ENCODE measurements around the gene ILKAP.

The ILKAP gene

GRCh38 chr2:238236571-238236970, 33.1 kb upstream of the ILKAP start:
- DNase-seq, result no peak

DNA sequence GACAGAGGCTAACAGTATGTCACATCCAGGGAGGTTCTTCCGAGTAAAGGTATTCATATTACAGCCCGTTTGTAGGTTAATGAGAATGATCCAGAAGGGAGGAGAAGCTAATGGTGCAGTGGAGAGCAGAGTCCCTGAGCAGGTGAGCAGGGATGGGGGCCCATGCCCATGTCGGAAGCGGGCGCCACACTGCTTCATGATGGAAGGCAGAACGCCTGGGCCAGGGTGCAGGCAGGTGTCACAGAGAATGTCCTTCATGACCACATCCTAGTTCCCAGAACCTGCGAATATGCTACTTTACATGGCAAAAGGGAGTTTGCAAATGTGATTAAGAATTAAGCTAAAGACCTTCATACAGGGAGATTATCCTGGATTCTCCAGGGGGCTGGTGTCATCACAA, 32.4 kb upstream of the ILKAP start:
- DNase-seq, result no peak

- no peak for DNase-seq
Observed at GRCh38 chr2:238235331-238235732, 31.8 kb upstream of the ILKAP start.

GRCh38 chr2:238233625-238234024, 30.1 kb upstream of the ILKAP start:
- no peak for DNase-seq

DNA sequence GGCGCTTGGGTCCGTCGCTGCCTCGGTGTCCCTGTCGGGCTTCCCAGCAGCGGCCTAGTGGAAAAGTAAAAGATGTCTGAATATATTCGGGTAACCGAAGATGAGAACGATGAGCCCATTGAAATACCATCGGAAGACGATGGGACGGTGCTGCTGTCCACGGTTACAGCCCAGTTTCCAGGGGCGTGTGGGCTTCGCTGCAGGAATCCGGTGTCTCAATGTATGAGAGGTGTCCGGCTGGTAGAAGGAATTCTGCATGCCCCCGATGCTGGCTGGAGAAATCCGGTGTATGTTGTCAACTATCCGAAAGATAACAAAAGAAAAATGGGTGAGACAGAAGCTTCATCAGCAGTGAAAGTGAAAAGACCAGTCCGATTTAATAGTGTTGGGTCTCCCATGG, 28.3 kb upstream of the ILKAP start:
- DNase-seq, result no peak

- DNase-seq, result peak; percentile 80
Observed at GRCh38 chr2:238231251-238231793, 27.8 kb upstream of the ILKAP start.

DNA sequence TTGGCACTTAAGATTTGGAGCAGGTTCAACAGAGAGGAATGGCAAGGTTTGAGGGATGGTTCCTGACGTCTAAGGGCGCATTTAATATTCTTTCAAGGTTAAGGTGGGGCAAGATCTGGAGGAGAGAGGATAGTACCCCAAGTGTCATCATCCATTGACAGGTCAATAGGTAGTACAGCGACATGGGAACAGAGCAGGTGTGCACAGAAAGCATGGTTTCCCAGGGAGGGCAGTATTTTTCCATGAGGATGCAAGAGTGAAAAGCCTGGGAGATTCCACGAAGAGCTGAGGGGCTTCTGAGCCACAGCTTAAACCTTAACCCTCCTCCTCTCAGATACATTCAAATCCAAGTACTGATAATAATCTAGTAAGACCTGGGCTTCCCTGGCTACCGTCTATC, 27.2 kb upstream of the ILKAP start:
- DNase-seq, result no peak

GRCh38 chr2:238228700-238229099, 25.2 kb upstream of the ILKAP start:
- no peak for DNase-seq

DNA sequence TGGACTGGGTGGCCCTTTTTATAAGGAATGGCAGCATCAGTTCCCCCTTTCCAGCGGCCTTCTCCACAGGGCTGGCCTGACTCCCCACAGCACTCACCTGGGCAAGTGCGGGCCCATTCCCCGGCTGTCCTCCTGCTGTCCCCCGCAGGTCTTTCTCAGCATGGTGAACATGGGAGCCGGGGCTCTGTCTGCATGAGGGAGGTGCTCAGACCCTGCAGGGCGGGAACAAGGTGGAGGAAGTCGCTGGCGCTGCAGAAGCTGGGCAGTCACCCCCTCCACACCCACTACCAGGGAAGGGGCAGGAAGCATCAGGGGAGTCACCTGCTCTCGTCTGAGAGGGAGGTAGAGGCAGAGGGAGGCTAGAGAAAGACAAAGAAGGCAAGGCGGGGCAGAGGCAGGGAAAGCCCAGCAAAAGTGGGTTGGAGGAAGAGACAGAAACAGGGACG, 24.1 kb upstream of the ILKAP start:
- no peak for DNase-seq

- DNase-seq, result no peak
Observed at GRCh38 chr2:238226698-238227586, 23.4 kb upstream of the ILKAP start.

GRCh38 chr2:238225911-238226697, 22.6 kb upstream of the ILKAP start:
- DNase-seq, result no peak

DNA sequence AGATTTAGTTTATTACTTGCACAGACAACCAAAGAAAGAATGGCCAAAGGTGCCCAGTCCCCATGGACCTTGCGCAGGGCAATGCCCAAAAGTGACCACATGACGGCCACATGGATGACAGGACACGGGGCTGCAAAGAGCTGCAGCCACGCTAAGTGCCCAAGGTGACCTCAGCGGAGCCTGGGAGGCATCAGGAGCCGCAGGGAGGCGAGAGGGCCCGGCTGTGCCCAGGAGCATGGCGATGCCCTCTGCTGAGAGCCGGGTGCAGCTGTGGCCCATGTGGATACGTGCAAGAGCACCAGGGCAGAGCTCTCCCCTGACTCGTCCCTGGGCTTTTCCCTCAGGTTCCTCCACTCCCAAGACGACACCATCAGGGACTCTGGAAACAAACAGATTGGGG, 21.6 kb upstream of the ILKAP start:
- DNase-seq, result no peak

DNA sequence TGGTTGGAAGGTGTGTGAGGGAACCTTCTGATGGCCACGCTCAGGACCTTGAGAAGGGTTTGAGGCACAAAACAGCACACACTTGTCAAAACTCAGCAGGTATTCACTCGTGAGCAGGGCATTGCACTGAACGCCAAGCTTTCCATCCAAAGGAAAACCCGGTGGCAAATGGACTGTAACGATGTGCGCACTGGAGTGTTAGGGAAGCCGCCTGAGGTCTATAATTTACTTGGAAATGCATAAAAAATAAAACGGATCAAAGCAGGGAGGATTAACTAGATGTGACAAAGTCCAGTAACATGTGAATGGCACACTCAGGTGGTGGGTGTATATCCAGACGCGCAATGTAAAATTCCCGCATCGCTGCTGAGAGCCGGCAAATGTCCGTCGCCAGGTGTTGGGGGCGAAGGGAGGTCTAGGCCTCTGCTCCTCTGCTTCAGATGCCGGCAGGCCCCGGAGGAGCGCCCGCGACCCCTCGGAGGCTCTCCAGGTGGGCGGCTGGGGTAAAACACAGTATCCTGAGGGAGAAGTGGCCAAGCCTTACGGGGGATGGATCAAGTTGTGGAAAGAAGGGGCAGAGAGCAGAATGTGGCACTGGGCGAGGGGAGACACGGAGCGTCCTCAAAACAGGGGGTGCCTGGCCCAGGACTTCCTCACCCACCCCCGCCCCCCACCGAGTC, 21.0 kb upstream of the ILKAP start:
- no peak for DNase-seq

- no peak for DNase-seq
Observed at GRCh38 chr2:238220892-238221521, 17.5 kb upstream of the ILKAP start.

GRCh38 chr2:238220274-238220891, 16.9 kb upstream of the ILKAP start:
- no peak for DNase-seq

DNA sequence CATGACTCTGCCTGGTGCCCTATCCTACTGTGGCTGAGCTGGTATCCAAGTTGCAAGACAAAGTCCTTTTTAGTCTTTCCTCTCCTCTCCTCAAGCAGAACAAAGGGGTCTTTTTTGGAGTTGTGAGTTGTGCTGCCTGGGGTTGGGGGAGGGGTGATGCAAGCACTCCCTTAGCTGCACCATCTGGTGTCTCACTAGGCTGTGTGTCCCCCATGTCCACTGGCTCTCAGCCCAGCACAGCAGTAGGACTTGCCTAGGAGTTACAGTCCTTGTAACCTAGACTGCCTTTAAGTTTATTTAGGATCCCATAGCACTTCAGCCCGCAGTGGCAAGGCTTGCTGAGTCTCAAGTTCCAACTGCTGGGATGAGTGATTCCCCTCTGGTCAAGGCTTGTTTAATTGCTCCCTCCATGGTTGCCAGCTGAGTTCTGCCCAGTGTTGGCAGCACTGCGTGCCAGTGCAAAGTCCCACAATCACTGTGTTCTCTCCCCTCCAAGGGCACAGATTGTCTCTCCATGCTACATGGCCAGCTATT, 13.2 kb upstream of the ILKAP start:
- DNase-seq, result no peak

DNA sequence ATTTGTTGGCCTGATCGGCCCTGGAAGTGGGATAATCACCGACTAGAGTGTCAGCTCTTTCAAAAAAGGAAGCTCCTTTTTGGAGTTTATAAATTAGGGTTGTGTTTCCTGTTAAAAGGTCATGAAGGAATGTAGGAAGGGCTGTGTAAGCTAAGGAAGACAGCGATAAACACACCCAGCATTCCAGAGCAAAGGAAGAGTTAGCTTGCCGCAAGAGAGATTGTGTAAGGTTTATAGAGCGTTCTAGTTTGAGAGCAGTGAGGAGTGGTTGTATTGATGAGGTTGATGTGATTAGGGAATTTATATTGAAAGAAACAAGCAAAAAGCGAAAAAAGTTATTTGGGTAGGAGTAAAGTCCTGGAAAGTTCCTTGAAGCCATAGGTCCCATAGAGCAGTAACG, 3.5 kb upstream of the ILKAP start:
- no peak for DNase-seq

DNA sequence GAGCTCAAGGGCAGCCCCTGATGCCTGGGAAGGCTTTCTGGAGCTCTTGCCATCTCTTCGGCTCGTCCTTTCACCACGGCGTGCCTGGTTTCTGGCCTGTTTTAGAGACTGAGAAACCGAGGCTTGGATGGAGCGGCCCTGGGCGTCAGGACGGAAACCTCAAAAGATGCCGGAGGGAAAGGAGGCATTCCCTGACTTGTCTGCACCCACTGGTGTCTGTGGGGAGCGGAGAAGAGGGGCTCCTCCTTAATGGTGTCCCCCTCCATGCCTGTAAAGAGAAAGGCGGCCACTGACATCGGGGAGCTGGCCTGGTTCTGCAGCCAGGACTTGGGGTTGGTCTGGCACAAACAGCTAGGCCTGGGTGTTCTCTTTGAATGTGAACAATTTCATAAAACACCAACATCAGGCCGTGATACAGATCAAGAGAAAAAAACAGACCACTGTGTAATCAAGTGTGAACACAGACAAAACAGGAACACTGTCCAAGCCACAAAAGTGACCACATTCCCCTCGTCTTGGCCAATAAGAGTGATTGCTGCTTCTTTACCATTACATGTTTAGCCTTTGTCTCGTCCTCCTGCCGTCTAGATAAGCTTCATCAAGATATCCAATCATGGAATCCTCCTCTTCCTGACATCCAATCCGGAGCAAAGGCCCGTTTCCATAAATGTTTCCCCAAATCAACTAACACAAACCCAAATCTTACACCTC, 633 bp upstream of the ILKAP start:
- no peak for DNase-seq

GRCh38 chr2:238202326-238203093, 985 bp downstream of the ILKAP start:
- DNase-seq, result no peak

DNA sequence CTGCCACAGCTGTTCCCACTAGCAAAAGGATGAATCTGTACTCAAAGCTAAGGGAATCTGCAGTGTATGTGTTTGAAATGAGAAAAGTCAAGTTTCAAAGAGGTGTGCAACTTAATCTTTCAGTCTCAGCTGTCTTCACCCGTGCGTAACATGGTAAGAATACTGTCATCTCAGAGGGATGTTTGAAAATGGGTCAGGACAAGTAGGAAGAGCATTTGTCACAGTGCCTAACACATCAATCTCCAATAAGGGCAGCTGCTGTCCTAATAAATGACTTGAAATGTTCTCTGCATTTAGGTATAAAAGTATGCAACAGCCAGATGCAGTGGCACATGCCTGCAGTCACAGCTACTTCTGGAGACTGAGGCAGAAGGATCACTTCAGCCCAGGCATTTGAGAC, 13.1 kb downstream of the ILKAP start:
- no peak for DNase-seq
